Pulmonary artery endothelial cell (primary cell): ENCODE measurements around the gene CFAP74. TPM values are rescaled to one million over a fixed set of nuclear protein-coding genes. Genes with fewer than 3 reads are reported as not detected.

Experiments used
- DNase-seq: peaks from one replicate; pipeline ENCODE4 v3.0.0-alpha.2; 2011; ENCODE audit warnings: low read depth, low spot score
- total RNA-seq: library from RNA; depleted of rRNA; stranded (reverse); fragments of >200 nt; gene quantifications from 2 replicates; pipeline ENCODE4 v1.2.3, GENCODE V29; 2014

The CFAP74 gene, protein sequence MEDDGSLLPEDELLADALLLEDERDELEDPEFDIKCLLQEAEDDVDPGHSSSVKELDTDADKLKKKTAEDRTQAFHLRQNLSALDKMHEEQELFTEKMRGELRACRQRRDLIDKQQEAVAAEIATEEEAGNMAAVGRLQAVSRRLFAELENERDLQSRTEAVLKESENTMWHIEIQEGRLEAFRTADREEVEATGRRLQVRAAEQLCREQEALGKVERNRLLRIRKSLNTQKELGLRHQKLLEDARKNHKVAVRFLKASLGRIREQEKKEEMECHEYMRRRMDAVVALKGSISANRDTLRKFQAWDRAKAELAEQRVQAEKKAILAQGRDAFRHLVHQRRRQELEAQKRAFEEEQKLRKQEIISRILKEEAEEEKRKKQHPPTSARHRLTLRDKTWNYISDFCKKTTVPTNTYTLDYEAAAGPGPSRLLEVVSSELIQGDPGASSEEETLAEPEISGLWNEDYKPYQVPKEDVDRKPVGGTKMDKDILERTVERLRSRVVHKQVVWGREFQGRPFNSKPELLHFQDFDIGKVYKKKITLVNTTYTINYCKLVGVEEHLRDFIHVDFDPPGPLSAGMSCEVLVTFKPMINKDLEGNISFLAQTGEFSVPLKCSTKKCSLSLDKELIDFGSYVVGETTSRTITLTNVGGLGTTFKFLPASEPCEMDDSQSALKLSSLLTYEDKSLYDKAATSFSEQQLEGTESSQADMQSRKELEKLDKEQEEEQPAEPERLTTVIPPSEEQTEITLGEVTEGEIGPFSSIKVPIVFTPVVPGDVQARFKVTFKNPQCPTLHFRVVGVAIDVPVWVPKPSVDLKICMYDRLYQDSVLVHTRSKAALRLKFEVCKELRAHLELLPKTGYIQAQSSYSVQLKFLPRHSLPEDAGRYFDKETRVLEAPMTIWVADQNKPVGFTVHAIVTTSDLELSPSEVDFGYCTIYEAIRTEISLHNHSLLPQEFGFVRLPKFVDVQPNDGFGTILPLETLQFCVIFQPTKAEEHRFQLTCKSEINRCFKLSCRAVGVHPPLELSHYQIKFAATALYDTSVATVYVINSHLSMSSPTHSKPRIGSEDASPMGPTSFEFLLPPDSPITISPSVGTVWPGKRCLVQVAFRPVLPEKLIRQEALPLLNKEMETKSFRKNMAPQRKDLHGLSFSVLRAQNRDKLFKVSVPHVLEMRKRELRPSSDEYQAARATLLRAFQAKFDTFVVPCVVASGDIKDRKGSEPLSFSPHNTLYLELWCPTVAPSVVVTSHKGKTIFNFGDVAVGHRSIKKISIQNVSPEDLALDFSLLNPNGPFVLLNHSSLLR (N-terminal part only)
- not detected in 2 replicates for total RNA-seq

GRCh38 chr1:2003541-2004131 lies at the start of gene CFAP74:
Gene CFAP74, minus strand, starts transcription at chr1:2003786. Its CDS starts 12,830 bp downstream, at chr1:1990956.
- no peak for DNase-seq

- DNase-seq: no peak
These were observed 49.6 kb upstream of the CFAP74 start for GRCh38 chr1:2053217-2053616.

DNA sequence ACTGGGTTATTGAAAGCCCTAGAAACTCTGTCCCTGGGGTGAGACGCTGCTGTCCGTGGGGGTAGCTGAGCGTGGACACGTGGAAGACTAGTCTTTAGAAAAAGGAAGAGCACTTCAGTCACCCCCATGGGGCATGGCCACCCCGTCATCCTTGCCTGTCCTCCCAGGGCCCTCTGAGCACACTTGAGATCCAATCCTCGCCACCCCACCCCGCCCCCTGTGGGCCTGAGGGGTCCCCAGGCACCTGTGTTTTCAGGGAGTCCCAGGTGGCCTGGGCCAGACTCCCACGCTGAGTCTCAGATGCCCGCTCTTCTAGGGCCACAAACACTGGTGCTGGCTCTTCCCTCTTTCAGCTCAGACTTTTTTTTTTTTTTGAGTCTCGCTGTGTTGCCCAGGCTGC lies 49.2 kb upstream of the CFAP74 start:
- DNase-seq: no peak

- DNase-seq: no peak
These were observed 48.6 kb upstream of the CFAP74 start for GRCh38 chr1:2052054-2052679.

GRCh38 chr1:2050793-2051682 lies 47.5 kb upstream of the CFAP74 start:
- DNase-seq: no peak

GRCh38 chr1:2050461-2050792 lies 46.8 kb upstream of the CFAP74 start:
- no peak for DNase-seq

GRCh38 chr1:2049718-2050431 lies 46.3 kb upstream of the CFAP74 start, which contains the start of gene PRKCZ:
Gene PRKCZ, plus strand, starts transcription at chr1:2050411. Its CDS starts 220 bp downstream, at chr1:2050631.
- DNase-seq: no peak

DNA sequence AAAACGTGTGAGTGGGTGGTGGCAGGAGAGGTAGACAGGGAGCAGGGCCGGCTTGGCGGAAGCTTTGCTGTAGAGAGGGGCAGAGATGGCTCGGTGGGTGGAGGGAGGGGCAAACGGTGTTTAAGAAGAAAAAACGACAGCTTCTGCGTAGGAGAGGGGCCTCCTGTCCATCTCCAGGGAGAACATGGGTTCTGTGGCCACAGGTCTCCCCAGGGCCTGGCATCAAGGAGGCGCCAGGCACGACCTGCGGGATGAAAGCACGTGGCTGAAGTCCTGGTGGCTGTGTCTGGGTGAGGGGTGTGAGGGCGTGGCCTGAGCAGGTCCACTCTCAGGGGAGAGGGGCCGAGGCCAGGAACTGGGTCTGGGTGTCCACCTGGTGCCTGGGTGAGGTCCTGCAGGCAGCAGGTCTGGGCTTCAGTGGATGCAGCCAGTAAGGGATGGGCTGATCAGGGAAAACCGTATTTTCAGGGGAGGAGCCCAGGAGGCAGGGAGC lies 45.7 kb upstream of the CFAP74 start:
- DNase-seq: no peak

DNA sequence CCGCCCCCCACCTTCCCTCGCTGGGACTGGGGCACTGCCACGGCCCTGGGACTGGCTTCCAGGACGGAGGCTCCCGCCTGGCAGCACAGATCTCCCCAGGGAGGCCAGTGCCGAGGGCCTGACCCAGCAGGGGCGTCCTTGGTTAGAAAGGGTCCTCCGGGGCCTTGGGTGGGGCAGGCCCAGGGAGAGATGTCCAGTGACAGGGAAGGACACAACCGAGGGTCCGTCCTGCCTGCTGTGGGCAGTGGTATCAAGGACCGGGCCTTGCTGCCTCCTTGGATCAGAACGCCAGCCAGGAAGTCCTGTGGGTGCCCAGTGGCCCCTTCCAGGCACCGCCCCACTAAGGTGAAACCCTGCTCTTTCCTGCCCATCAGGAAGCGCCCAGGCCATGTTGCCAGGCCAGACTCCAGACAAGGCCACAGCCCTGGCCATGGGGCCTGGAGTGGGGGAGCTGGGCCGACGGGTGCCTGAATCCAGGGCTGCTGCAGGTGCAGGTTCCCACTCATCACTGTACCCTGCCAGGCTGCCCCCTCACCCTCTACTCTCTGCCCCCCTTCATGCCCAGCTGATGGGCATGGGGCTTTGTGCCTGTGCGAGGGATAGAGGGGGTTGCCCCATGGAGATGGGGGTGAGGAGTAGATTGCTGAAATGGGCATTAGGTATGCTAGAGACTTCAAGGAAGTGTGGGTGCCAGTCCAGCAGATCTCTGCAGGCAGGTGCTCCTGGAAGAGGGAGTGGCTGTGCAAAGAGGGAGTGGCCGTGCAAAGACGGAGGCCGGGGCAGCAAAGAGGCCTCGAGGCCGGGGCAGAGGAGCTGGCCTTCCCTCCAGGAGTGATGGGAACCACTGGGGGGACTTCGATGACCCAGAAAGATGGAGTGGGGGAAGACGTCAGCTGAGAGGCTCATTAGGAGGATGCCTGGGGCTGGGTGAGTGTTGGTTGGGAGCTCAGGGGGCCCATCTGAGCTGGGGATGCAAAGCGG lies 44.5 kb upstream of the CFAP74 start:
- no peak for DNase-seq

DNA sequence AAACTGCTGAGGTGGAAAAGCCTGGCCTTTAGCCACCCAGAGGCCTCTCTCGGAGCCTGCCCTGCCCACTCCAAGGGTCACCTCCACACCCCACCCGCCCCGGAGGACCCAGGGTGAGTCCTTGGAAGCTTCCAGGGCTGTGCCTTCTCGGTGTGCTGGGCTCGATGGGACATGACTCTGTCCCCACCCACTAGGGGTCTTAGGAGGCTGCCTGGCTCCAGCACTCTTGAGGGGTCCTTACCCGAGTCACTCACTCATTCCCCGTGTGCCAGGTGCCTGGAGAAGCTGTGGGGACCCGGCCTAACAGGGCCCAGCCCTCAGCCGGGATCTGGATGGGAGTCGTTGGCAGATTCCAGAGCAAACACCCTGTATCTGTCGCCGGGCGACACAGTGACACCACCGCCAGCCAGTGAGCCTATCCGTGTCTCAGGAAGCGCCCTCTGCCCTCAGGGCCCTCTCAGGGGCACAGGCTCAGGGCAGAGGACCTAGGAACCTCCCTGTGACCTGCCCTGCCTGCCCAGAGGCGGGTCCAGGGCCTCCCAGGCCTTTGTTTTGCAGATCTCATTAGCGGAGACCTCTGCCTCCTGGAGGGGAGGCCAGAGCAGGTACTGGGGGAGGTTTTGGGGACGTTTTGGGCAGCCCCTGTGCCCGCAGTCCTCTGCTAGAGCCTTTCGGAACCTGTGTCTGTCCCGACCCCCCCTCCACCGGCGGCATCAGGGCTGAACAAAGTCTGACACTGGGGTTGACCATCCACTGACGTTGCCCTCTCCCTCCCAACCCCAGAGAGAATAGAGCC lies 43.6 kb upstream of the CFAP74 start:
- DNase-seq: no peak

DNA sequence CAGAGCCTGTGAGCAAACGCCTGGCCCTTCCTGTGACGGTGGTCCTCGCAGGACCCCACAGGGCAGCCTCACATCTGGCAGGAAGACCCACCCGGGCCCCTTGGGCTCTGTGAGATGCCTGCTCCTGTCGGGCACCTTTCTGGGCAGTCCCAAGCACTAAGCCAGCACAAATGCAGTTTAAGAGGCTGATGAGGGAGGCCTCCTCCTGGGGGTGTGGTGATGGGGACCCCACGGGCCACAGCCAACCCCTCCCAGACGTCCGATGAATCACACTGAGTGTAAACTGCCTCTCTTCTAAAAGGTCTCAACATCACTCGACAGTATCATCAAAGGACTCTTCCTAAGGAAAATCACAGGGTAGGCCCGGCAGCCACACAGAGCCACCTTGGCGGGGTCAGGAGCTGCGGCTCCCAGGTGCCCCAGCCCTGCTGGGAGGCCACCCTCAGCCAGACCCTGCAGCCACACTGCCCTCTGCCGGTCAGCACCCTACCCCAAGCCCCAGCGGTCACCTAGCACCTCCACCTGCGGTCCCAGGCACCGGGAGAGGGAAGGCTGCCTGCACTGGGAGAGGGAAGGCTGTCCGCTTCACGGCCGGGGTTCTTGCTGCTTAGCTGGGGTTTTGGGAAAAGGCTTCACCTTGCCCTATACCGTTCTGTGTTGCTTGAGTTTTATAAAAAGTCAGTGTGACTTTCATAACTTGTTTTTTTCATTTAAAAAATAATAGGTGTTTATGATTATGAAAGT lies 42.8 kb upstream of the CFAP74 start:
- no peak for DNase-seq

GRCh38 chr1:2045468-2046173 lies 42.0 kb upstream of the CFAP74 start:
- no peak for DNase-seq

DNA sequence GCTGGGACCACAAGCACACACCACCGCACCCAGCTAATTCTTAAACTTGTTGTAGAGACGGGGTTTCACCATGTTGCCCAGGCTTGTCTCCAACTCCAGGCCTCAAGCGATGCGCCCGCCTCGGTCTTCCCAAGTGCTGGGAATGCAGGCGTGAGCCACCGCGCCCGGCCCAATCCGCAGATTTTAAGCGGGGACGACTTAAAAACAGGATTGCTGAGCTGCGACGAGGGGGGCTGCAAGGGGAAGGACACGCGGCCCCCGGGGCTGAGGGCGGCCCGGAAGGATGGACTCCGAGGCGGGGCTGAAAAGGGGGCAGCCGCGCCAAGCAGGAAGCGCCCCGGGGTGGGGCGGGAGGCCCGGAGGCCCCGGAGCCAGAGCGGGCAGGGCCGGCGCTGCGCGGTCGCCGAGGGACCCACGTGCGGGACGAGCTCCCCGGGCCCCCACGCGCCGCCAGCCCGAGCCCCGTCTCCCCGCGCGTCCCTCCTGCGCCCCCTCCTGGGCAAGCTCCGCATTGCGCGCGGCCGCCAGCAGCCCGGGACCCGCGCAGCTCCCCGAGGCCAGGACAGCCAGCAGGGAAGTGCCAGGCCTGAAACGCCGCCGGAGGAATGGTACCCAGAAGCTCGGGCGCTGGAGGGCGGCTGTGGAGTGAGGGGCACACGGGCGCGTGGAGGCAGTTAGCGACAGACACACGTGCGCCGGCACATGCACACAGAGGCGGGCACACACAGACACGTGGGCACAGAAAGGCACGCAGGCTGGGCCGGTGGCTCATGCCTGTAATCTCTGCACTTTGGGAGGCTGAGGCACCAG lies 41.1 kb upstream of the CFAP74 start:
- DNase-seq: no peak

DNA sequence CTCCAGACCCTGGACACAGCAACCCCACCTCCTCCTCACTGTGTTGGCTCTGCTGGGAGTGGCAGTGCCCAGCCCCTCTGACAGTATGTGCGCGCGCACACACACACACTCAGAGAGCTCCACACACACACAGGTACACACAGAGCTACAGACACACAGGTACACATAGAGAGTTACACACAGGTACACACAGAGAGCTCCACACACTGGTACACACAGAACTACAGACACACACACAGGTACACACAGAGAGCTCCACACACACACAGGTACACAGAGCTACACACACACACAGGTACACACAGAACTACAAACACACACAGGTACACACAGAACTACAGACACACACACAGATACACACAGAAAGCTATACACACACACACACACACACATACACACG lies 40.3 kb upstream of the CFAP74 start:
- DNase-seq: no peak
